Putamen (tissue), 1 donor: ENCODE data around the gene SEMA6C.

ENCODE experiments used
- DNase-seq: peaks from one replicate; pipeline ENCODE4 v3.0.0-alpha.2; 2016; ENCODE audit warnings: low spot score

SEMA6C gene

GRCh38 chr1:151159373-151159772, 12.9 kb upstream of the SEMA6C start:
- DNase-seq, result no peak

GRCh38 chr1:151158751-151159251, 12.4 kb upstream of the SEMA6C start:
- DNase-seq, result no peak

- no peak for DNase-seq
These were observed 11.9 kb upstream of the SEMA6C start for GRCh38 chr1:151158326-151158725.

- DNase-seq, result no peak
These were observed 10.7 kb upstream of the SEMA6C start for GRCh38 chr1:151157067-151157531.

GRCh38 chr1:151156515-151156819, 10.0 kb upstream of the SEMA6C start, which contains the start of gene TNFAIP8L2:
TSS of gene TNFAIP8L2 (plus strand) at chr1:151156649. CDS start at chr1:151158698, 2,049 bp downstream.
- DNase-seq, result no peak

GRCh38 chr1:151147665-151148064, 1.2 kb upstream of the SEMA6C start:
- no peak for DNase-seq

- DNase-seq, result no peak
These were observed 687 bp upstream of the SEMA6C start for GRCh38 chr1:151147132-151147503.

- DNase-seq, result no peak
These were observed 389 bp downstream of the SEMA6C start for GRCh38 chr1:151146072-151146411.

GRCh38 chr1:151145304-151146071, 943 bp downstream of the SEMA6C start:
- DNase-seq, result no peak

- no peak for DNase-seq
These were observed 1.7 kb downstream of the SEMA6C start for GRCh38 chr1:151144474-151145303.

- no peak for DNase-seq
These were observed 2.4 kb downstream of the SEMA6C start for GRCh38 chr1:151143986-151144385.

GRCh38 chr1:151143057-151143435, 3.4 kb downstream of the SEMA6C start:
- DNase-seq, result no peak

GRCh38 chr1:151142411-151143056, 3.9 kb downstream of the SEMA6C start:
- no peak for DNase-seq

GRCh38 chr1:151137789-151138188, 8.6 kb downstream of the SEMA6C start:
- DNase-seq, result no peak

- no peak for DNase-seq
These were observed 10.7 kb downstream of the SEMA6C start for GRCh38 chr1:151135433-151136385.

- DNase-seq, result no peak
These were observed 11.4 kb downstream of the SEMA6C start for GRCh38 chr1:151134991-151135390.

- DNase-seq, result no peak
These were observed 12.0 kb downstream of the SEMA6C start for GRCh38 chr1:151134396-151134795.

- DNase-seq, result no peak
These were observed 13.2 kb downstream of the SEMA6C start for GRCh38 chr1:151133018-151133806.

GRCh38 chr1:151132335-151133017, 14.0 kb downstream of the SEMA6C start:
- DNase-seq, result no peak

- no peak for DNase-seq
These were observed 14.6 kb downstream of the SEMA6C start for GRCh38 chr1:151131701-151132334.
